GM19395 (cell line): Measurements from ENCODE around the gene C17orf75.

Source experiments
- ATAC-seq: cut with Tn5 transposase; IDR thresholded peaks from one replicate; pipeline ENCODE4 v1.9.1; 2021; ENCODE audit warnings: mild to moderate bottlenecking, moderate library complexity; ENCODE audit not compliant: unreplicated experiment

Gene C17orf75

GRCh38 chr17:32307658-32308057 lies 34.3 kb downstream of the C17orf75 start:
- no peak for ATAC-seq

GRCh38 chr17:32305049-32305448 lies 36.9 kb downstream of the C17orf75 start:
- ATAC-seq = no peak

- ATAC-seq = no peak
These were observed 38.1 kb downstream of the C17orf75 start for GRCh38 chr17:32303781-32304288.

GRCh38 chr17:32302860-32303649 lies 38.9 kb downstream of the C17orf75 start:
- no peak for ATAC-seq

- ATAC-seq = no peak
These were observed 39.9 kb downstream of the C17orf75 start for GRCh38 chr17:32302037-32302436.

- no peak for ATAC-seq
These were observed 42.3 kb downstream of the C17orf75 start for GRCh38 chr17:32299580-32300164.

GRCh38 chr17:32298721-32299579 lies 43.0 kb downstream of the C17orf75 start:
- ATAC-seq = no peak

GRCh38 chr17:32298298-32298697 lies 43.7 kb downstream of the C17orf75 start:
- ATAC-seq = no peak

- no peak for ATAC-seq
These were observed 44.1 kb downstream of the C17orf75 start for GRCh38 chr17:32297860-32298259.

- no peak for ATAC-seq
These were observed 44.5 kb downstream of the C17orf75 start for GRCh38 chr17:32297424-32297823.

GRCh38 chr17:32292094-32292493 lies 49.9 kb downstream of the C17orf75 start:
- ATAC-seq = no peak

GRCh38 chr17:32289471-32290070 lies 52.4 kb downstream of the C17orf75 start:
- no peak for ATAC-seq

GRCh38 chr17:32288615-32289014 lies 53.4 kb downstream of the C17orf75 start:
- no peak for ATAC-seq

- no peak for ATAC-seq
These were observed 54.0 kb downstream of the C17orf75 start for GRCh38 chr17:32287804-32288511.

- no peak for ATAC-seq
These were observed 55.5 kb downstream of the C17orf75 start for GRCh38 chr17:32286518-32286900.

- no peak for ATAC-seq
These were observed 56.0 kb downstream of the C17orf75 start for GRCh38 chr17:32285746-32286517.

- no peak for ATAC-seq
These were observed 56.7 kb downstream of the C17orf75 start for GRCh38 chr17:32285306-32285705.

- ATAC-seq = no peak
These were observed 58.2 kb downstream of the C17orf75 start for GRCh38 chr17:32283745-32284201.

GRCh38 chr17:32281011-32281451 lies 60.9 kb downstream of the C17orf75 start:
- no peak for ATAC-seq
